GM21825 (cell line): Measurements from ENCODE around the gene CD9.
"Not testable (repeated sequence)": the region's sequence is repeated elsewhere in the genome, so short reads cannot be mapped to it uniquely, and the experiment has no call there.

Source experiments
- ATAC-seq: cut with Tn5 transposase; IDR thresholded peaks from one replicate; pipeline ENCODE4 v1.9.1; 2021; ENCODE audit warnings: mild to moderate bottlenecking, moderate library complexity; ENCODE audit not compliant: unreplicated experiment

Gene CD9

DNA sequence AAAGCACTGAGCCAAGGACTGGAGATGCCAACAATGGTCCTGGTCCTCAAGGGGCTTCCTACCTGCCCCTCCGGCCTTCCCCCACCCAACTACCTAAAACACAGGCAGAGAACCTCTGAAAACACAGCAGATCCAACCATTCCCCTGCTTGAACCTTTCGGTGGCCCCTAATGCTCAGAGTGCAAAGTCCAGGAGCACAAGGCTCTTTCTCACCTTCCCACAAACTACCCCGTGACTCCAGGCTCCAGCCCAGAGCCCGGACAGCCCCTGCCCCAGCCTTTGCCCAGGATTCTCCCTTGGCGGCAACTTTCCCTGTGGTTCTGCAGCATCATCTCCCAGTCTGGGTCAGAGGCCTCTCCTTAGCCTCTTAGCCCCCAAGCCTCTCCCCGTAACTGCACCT is 1.6 kb upstream of the CD9 start:
- no peak for ATAC-seq

DNA sequence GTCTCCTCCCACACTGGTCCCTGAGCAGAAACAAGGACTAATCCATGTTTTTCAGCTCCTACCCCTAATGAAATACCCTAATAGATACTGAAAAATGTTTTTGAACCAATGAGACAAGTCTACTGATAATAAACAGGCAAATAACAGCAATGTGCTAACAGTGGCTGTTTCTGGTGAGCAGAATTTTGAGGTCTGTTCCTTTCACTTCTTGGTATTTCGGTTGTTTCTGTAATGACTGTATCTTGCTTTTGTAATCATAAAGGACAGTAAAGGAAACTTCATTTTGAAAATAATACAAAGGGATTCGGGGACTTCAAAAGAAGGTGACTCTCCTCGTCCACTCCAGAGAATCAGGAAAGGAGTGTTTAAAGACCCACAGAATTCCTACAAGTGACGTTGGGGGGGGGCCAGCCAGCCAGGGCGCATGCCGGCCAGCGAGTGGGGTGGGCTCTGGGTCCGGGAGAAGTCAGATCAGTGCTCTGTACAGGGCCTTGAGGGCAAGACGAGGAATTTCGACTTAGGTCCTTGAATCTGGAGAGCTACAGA is 1.1 kb upstream of the CD9 start:
- ATAC-seq: no peak

GRCh38 chr12:6199531-6200255 is 507 bp upstream of the CD9 start:
- no peak for ATAC-seq

GRCh38 chr12:6201213-6201608 is 1.0 kb downstream of the CD9 start:
- ATAC-seq: no peak

DNA sequence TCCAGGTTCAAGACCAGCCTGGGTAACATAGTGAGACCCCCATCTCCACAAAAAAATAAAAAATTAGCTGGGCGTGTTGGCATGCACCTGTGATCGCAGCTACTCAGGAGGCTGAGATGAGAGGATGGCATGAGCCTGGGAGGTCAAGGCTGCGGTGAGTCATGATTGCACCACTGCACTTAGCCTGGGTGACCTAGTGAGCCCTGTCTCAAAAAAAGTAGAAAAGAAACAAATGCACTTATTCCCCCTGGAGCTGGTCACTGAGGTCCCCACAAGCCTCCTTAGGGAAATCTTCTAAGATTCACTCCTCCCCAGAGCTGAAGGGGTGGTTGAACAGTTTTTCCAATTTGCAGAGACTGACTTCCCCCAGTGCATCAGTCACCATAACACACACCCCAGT is 1.6 kb downstream of the CD9 start:
- no peak for ATAC-seq

- ATAC-seq: no peak
These were observed 2.1 kb downstream of the CD9 start for GRCh38 chr12:6202304-6202703.

DNA sequence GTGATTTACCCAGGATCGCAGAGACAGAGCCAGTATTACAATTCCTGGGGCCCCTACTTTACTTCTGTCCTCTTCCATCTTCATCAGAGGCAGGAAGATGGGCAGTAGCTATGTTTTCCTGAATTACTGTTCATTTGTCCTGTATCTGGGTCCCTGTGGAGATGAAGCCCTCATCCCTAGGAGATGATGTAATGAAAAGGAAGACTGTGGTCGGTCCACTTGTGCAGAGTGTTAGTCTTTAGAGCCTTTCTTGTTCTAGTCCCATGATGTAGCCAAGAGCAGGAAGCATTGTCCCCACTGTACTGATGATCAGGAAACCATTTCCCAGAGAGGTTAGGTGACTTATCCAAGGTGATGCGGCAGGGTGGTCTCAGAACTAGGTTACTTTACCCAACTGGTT is 2.6 kb downstream of the CD9 start:
- ATAC-seq: no peak

- no peak for ATAC-seq
These were observed 3.4 kb downstream of the CD9 start for GRCh38 chr12:6203601-6204000.

- ATAC-seq: no peak
These were observed 4.4 kb downstream of the CD9 start for GRCh38 chr12:6204533-6205143.

DNA sequence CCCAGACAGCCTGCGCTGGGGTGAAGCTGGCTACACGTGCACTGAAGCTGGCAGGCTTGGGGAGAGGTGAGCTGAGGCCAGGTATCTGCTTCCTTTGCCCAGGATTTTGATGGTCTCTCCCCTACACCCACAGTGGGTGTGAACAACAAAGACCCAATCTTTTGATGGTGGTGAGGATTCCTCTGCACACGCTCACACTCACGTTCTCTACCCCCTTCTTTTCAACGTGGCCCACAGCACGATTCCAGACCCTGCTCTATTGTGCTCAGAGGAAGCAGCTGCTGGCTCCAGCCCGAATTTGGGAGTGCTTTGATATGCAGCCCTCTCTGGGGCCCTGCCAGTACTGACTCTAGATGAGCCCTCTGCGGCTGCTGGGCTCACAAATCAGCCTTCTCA is 4.9 kb downstream of the CD9 start:
- ATAC-seq: no peak

DNA sequence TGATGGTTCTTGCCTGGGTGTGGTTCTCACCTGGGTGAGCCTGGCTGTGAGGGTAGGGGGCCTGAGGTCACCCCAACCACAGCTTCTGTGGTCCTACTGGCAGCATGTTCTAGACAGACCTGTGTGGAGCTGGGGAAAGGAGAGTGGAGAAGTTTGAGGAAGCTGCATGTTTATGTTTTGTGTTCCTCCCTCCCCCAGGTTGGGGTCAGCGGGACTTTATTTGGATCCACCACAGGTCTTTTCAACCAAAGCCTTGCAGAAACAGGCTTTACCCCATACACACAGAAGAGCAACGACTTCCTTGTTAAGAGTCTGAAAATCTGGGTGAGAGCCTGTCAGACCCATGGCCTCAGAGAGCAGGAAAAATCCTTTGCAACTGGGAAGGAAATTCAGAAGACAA is 5.6 kb downstream of the CD9 start:
- ATAC-seq: no peak

GRCh38 chr12:6206327-6206726 is 6.1 kb downstream of the CD9 start:
- no peak for ATAC-seq

DNA sequence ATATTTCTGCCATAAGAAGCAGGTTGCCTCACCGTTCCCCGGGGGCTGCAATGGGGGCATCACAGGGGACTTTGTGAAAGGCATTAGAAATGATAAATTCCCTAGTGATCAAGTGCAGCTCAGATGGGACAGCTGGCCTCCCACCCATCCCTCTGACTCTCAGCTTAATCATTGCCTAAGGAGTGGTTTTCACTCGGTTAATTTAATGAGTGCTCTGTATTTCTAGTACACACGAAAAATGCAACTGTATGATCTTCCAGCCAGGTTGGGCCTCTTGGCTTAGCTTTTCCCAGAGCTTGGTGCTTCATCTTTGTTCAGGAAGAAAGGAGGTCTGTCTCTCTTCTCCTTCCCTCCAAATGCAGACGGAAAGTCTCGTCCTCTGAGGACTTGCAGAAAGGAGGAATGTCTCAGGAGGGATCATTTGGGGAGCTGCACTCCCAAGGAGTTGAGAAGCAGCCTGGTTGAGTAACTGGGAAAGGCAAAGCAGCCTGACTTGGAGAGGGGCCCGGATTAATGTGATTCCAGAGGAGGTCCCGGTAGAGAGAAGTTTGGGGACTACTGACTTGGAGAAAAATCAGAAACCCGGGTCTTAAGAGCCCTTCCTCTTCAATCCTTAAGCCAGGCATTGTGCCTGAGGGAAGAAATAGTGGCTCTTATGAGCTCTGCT is 7.2 kb downstream of the CD9 start:
- no peak for ATAC-seq

GRCh38 chr12:6208130-6208529 is 7.9 kb downstream of the CD9 start:
- ATAC-seq: no peak

GRCh38 chr12:6209428-6209827 is 9.2 kb downstream of the CD9 start:
- not testable (repeated sequence) for ATAC-seq

DNA sequence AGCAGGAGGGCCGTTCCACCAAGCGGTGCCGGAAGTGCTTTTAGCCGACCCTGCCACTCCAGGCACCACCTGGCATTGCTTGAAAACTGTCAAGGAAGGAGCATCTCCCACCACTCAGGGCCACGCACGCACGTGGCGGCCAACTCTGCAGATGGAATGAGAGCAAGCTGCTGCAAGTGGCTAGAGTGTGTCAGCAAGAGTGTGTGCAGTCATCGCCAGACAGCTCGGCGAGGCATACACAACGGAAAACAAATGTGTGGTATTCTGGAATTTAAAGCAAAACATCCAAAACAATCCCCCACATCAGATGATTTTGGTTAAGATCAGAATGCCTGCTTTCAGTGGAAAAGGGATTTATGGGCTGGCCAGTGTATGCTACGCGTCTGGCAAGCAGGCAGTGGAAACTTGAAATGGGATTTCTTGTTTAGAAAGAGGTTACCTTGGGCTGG is 11.2 kb downstream of the CD9 start:
- no peak for ATAC-seq

- ATAC-seq: no peak
These were observed 11.9 kb downstream of the CD9 start for GRCh38 chr12:6212086-6212485.

GRCh38 chr12:6213969-6214368 is 13.8 kb downstream of the CD9 start:
- ATAC-seq: no peak

DNA sequence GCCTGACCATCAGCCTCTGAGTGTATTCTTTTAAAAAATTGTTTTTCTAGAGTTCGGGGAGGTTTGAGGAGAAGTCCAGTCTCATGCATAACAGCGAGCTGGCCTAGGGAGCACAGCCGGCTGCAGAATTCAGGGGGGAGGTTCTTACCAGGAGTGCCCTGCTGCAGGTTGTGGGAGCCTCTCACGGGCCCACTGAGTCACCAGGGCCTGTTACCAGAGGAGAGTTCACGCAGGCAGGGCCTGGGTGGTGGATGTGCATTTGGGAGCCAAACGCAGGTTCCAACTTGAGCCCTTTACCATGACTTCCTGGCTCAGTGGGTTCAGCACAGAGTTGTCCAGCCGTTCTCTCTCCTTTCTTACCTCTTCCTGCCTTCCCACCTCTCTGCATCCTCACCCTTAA is 14.4 kb downstream of the CD9 start:
- ATAC-seq: no peak

DNA sequence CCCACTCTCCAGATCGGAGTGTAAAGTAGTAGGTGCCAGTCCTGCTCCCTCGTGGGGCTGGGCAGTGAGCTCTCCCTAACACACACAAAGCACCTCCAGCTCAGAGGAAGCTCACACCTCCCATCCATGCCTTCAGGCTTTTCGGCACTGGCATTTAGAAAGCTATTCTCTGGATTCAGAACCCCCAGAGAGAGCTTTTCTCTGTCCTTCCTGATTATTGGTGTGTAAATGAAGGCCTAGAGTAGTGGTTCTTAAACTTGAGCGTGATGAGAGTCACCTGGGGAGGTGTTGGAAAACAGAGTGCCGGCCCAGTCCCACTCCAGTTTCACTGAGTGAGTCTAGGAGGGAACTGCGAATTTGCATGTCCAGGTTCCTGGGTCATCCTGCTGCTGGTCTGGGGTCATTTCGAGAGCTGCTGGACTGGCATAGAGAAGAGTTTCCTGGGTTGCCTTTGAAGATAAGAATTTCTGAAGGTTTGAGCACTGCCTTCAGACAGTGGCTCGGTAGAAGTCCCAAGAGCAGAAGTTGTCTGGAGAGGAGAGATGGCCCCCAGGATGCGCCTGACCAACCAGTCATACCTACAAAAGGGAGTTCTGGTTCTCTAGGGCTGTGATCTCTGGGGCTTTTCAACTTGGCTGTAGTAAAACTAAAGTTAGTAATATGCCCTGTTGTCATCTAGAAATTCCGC is 15.1 kb downstream of the CD9 start:
- ATAC-seq: no peak

GRCh38 chr12:6215932-6216494 is 15.8 kb downstream of the CD9 start:
- no peak for ATAC-seq
